K562 (cell line): ENCODE measurements around the gene GPR176. TPM values are rescaled to one million over a fixed set of nuclear protein-coding genes. Genes with fewer than 3 reads are reported as not detected.

Experiments used
- ATAC-seq: fragments of 200-7000 bp; cut with Tn5 transposase; 3 replicates; pipeline ENCODE4 v1.9.1; 2020; ENCODE audit warnings: moderate library complexity
- BruUV-seq: library from RNA; stranded (reverse); fragments of 400-500 nt; replicated peaks from 2 replicates; lab custom pipeline; 2021; lab: Mats Ljungman, UMichigan
- CTCF ChIA-PET: fragments of 300-600 bp; formaldehyde crosslinking; extraction: SDS; loops from one replicate; lab custom pipeline; 2021; ENCODE audit warnings: low intra/inter-chr PET ratio; lab: Yijun Ruan, JAX
- POLR2A ChIA-PET: fragments of 300-600, 350-650 bp; sonication (Branson Sonifier 250); formaldehyde crosslinking; extraction: SDS; loops from one replicate; lab custom pipeline; 2021; ENCODE audit warnings: antibody characterized with exemption, inconsistent platforms; lab: Yijun Ruan, JAX
- DNase-seq, 4 experiments: peaks; one replicate each; pipeline versions ENCODE4 v3.0.0 to v3.0.0-alpha.2; 2011 to 2018; ENCODE audit warnings: low spot score in 3 of 4, mixed read lengths in 3 of 4; ENCODE audit errors: extremely low read depth in 1 of 4
- FAIRE-seq: peaks from 2 replicates; lab custom pipeline; 2011; peaks lifted over from hg19 to GRCh38; lab: Jason Lieb, UNC
- H2AFZ ChIP-seq: 2 replicates; pipeline ENCODE4 v1.6.0; 2011; ENCODE audit warnings: low read depth, low read length, control low read depth, inconsistent platforms
- H3K27ac ChIP-seq: fragments of 200-600 bp; 3 replicates; pipeline ENCODE4 v1.8.0; 2011; ENCODE audit warnings: low read depth, mild to moderate bottlenecking, control low read depth, inconsistent platforms, low read length, moderate library complexity, mixed read lengths; ENCODE audit errors: extremely low read depth
- H3K27me3 ChIP-seq, 2 experiments: fragments of 300-600 bp in 1 of 2; 2 replicates in 1 of 2; 3 replicates in 1 of 2; pipeline versions ENCODE4 v1.6.0 to v1.8.0; 2011; ENCODE audit warnings: inconsistent platforms in 2 of 2, low read length in 2 of 2, mild to moderate bottlenecking in 1 of 2, mixed read lengths in 1 of 2, moderate library complexity in 1 of 2; ENCODE audit not compliant: control insufficient read depth in 2 of 2, insufficient read depth in 2 of 2
- H3K36me3 ChIP-seq: fragments of 300-600 bp; 3 replicates; pipeline ENCODE4 v1.8.0; 2011; ENCODE audit warnings: mild to moderate bottlenecking, low read length, inconsistent platforms; ENCODE audit not compliant: control insufficient read depth, insufficient read depth
- H3K4me1 ChIP-seq, 2 experiments: fragments of 200-600 bp in 1 of 2; replicated peaks in 1 of 2; 2 replicates in 1 of 2; 3 replicates in 1 of 2; pipeline versions ENCODE4 v1.5.1 to v1.8.0; 2011; ENCODE audit warnings: inconsistent platforms in 2 of 2, low read length in 2 of 2, mild to moderate bottlenecking in 1 of 2, mixed read lengths in 1 of 2, moderate library complexity in 1 of 2; ENCODE audit not compliant: control insufficient read depth in 2 of 2, insufficient read depth in 2 of 2
- H3K4me2 ChIP-seq: 2 replicates; pipeline ENCODE4 v1.6.1; 2011; ENCODE audit warnings: low read length, control low read depth, inconsistent platforms, mixed read lengths; ENCODE audit not compliant: insufficient read depth
- H3K4me3 ChIP-seq: fragments of 200-600 bp; sonication (generic), shearing (Covaris generic); 2 replicates; pipeline ENCODE4 v1.5.1; 2016; ENCODE audit warnings: control low read depth, inconsistent platforms
- H3K79me2 ChIP-seq: fragments of 200-600 bp; 3 replicates; pipeline ENCODE4 v1.8.0; 2011; ENCODE audit warnings: low read length, inconsistent platforms; ENCODE audit not compliant: control insufficient read depth, insufficient read depth
- H3K9ac ChIP-seq, 2 experiments: 2 replicates each; pipeline versions ENCODE4 v1.6.0 to v1.6.1; 2011; ENCODE audit warnings: low read depth in 2 of 2, low read length in 2 of 2, control low read depth in 1 of 2, inconsistent platforms in 1 of 2, mild to moderate bottlenecking in 1 of 2, mixed read lengths in 1 of 2; ENCODE audit not compliant: insufficient read depth in 1 of 2
- H3K9me1 ChIP-seq: one replicate; pipeline ENCODE4 v1.6.0; 2011; ENCODE audit warnings: inconsistent platforms, mild to moderate bottlenecking, low read length, moderate library complexity; ENCODE audit not compliant: control insufficient read depth, insufficient read depth
- H3K9me3 ChIP-seq: replicated peaks from 2 replicates; pipeline ENCODE4 v1.5.1; 2011; ENCODE audit warnings: low read depth, low read length, inconsistent platforms; ENCODE audit not compliant: control insufficient read depth, insufficient read depth
- H4K20me1 ChIP-seq: replicated peaks from 2 replicates; pipeline ENCODE4 v1.6.1; 2011; ENCODE audit warnings: low read length, inconsistent platforms, mixed read lengths; ENCODE audit not compliant: control insufficient read depth, insufficient read depth
- ARID1B ChIP-seq: fragments of 450-650 bp; IDR thresholded peaks from 2 replicates; pipeline ENCODE4 v1.6.1; 2016; ENCODE audit warnings: antibody characterized with exemption, mild to moderate bottlenecking, inconsistent platforms
- BMI1 ChIP-seq: fragments of 150-350 bp; IDR thresholded peaks from 2 replicates; pipeline ENCODE4 v1.6.1; 2014; ENCODE audit warnings: low read length
- CAMTA2 ChIP-seq: fragments of 250-450 bp; sonication (Bioruptor Pico); conservative IDR thresholded peaks from 2 replicates; pipeline ENCODE4 v1.5.1; 2022
- ELK3 ChIP-seq: fragments of 450-650 bp; formaldehyde crosslinking; IDR thresholded peaks from 2 replicates; pipeline ENCODE4 v1.4.0; 2020; ENCODE audit warnings: mild to moderate bottlenecking
- GATAD2B ChIP-seq: fragments of 450-650 bp; IDR thresholded peaks from 2 replicates; pipeline ENCODE4 v1.6.1; 2017; ENCODE audit warnings: mild to moderate bottlenecking, borderline replicate concordance
- MTA2 ChIP-seq: fragments of 450-650 bp; IDR thresholded peaks from 2 replicates; pipeline ENCODE4 v1.6.1; 2016; ENCODE audit warnings: low read depth
- NR1H2 ChIP-seq: sonication (generic); formaldehyde crosslinking; IDR thresholded peaks from 2 replicates; pipeline ENCODE4 v1.4.0; 2020; ENCODE audit warnings: mild to moderate bottlenecking, missing genetic modification reagents
- NR2F6 ChIP-seq: fragments of 450-650 bp; formaldehyde crosslinking; IDR thresholded peaks from 2 replicates; pipeline ENCODE4 v1.4.0; 2020; ENCODE audit warnings: mild to moderate bottlenecking
- POU5F1 ChIP-seq: fragments of 150-350 bp; IDR thresholded peaks from 2 replicates; pipeline ENCODE4 v1.6.1; 2014; ENCODE audit warnings: borderline replicate concordance, low read length, low read depth, mild to moderate bottlenecking; ENCODE audit not compliant: partially characterized antibody
- SMARCE1 ChIP-seq: fragments of 450-650 bp; IDR thresholded peaks from 2 replicates; pipeline ENCODE4 v1.7.1; 2016; ENCODE audit warnings: mild to moderate bottlenecking
- THRB ChIP-seq: fragments of 450-650 bp; formaldehyde crosslinking; conservative IDR thresholded peaks from 2 replicates; pipeline ENCODE4 v1.4.0; 2022; ENCODE audit warnings: mild to moderate bottlenecking, missing genetic modification characterization
- TSC22D4 ChIP-seq: fragments of 450-650 bp; IDR thresholded peaks from 2 replicates; pipeline ENCODE4 v1.6.1; 2016; ENCODE audit warnings: missing genetic modification characterization, missing biosample characterization, control low read depth
- YY1 ChIP-seq, 3 experiments: IDR thresholded peaks; 2 replicates each; pipeline ENCODE4 v1.6.1; 2011; ENCODE audit warnings: low read length in 2 of 3, mild to moderate bottlenecking in 2 of 3, moderate library complexity in 2 of 3, borderline replicate concordance in 1 of 3, control low read depth in 1 of 3, low read depth in 1 of 3; ENCODE audit not compliant: insufficient read depth in 3 of 3, insufficient replicate concordance in 2 of 3, control insufficient read depth in 1 of 3, insufficient read length in 1 of 3; ENCODE audit errors: extremely low read depth in 1 of 3
- ZNF512 ChIP-seq: IDR thresholded peaks from 2 replicates; pipeline ENCODE4 v1.6.1; 2016; ENCODE audit warnings: missing genetic modification characterization, missing compliant biosample characterization
- ZNF639 ChIP-seq, 2 experiments: fragments of 200-800 bp in 1 of 2; sonication (Bioruptor generic) in 1 of 2; sonication (generic) in 1 of 2; formaldehyde crosslinking in 1 of 2; IDR thresholded peaks in 1 of 2; conservative IDR thresholded peaks in 1 of 2; 2 replicates each; pipeline versions ENCODE4 v1.5.0 to v1.6.1; 2016 to 2020; ENCODE audit warnings: missing compliant biosample characterization in 1 of 2, missing genetic modification characterization in 1 of 2, missing genetic modification reagents in 1 of 2
- ZNF668 ChIP-seq: fragments of 250-450 bp; sonication (Bioruptor Pico); IDR thresholded peaks from 2 replicates; pipeline ENCODE4 v1.8.0; 2022; ENCODE audit warnings: mild to moderate bottlenecking, inconsistent platforms
- in situ Hi-C: fragments of 300-500 bp; cut with MboI; formaldehyde crosslinking; loops from 4 replicates; pipeline ENCODE4 v1.15.0; 2018; ENCODE audit warnings: inconsistent platforms, mixed read lengths
- intact Hi-C: fragments of 100-400 bp; cut with micrococcal nuclease; formaldehyde crosslinking; loops from 2 replicates; pipeline ENCODE4 v1.14.2; 2022
- polyA plus RNA-seq, 8 experiments: library from polyadenylated mRNA; depleted of rRNA in 4 of 8; stranded (reverse) in 5 of 8; unstranded in 3 of 8; fragments of >200 nt; fragmentation: Nextera tagmentation in 2 of 8; fragmentation: Illumina TruSeq in 1 of 8; extraction: Ambion mirVana in 2 of 8; extraction: Trizol in 1 of 8; gene quantifications; 2 replicates each; pipeline versions ENCODE4 v1.2.1 to v1.2.3, GENCODE V29; 2011 to 2014; ENCODE audit warnings: inconsistent platforms in 1 of 8, missing spikeins in 1 of 8
- total RNA-seq, 7 experiments: library from RNA; depleted of rRNA in 6 of 7; stranded (reverse); fragments of >200 nt in 6 of 7; fragmentation: Illumina TruSeq in 2 of 7; extraction: Trizol in 2 of 7; gene quantifications; 2 replicates each; pipeline versions ENCODE4 v1.2.1 to v1.2.3, GENCODE V29; 2011 to 2021; ENCODE audit warnings: low replicate concordance in 1 of 7

The GPR176 gene
- total and polyA plus RNA-seq, 9 of the 15 experiments (the other 6 are each of a cell fraction or from before 2014, with no cell fraction given): 0.03 to 1.2 (median 0.76) TPM

GRCh38 chr15:39855400-39855799 lies 64.7 kb downstream of the GPR176 start (continued):
- no peak for TF ChIP-seq ZNF668 (CRISPR knock-in tag)
- no peak for TF ChIP-seq CAMTA2 (CRISPR knock-in tag)
- TF ChIP-seq THRB (CRISPR knock-in tag): no peak
- TF ChIP-seq GATAD2B: no peak
- TF ChIP-seq ARID1B: no peak

- Histone ChIP-seq H3K27ac (no peak overlapping the region), H3K9me3 (no peaks in the 10 kb centered on the region), H3K79me2 (no peaks in the 10 kb centered on the region), H3K4me3 (no peak overlapping the region), H3K9me1 (no peaks in the 10 kb centered on the region), H4K20me1 (no peaks in the 10 kb centered on the region), H2AFZ (no peak overlapping the region), H3K9ac (no peak overlapping the region), H3K36me3 (no peaks in the 10 kb centered on the region), H3K4me1 (no peaks in the 10 kb centered on the region), H3K4me2 (no peak overlapping the region), H3K27me3 (peaks cover 5 to 11% of the 10 kb centered on the region in 2 experiments; a peak in 3 of 5 replicates)
- POLR2A ChIA-PET: no interaction called here
- no peak for TF ChIP-seq NR2F6 (CRISPR knock-in tag)
- no peak for TF ChIP-seq ELK3 (CRISPR knock-in tag)
- TF ChIP-seq TSC22D4 (tag): no peak
- no peak for TF ChIP-seq ZNF639 (CRISPR knock-in tag; conservative IDR thresholded peaks at IDR 0.05 in 1 of 2, IDR thresholded peaks at IDR 0.05 in 1 of 2)
- no peak for TF ChIP-seq SMARCE1
- TF ChIP-seq YY1 (IDR thresholded peaks at IDR 0.05; ENCODE audit: borderline replicate concordance in 1 of 3, control insufficient read depth in 1 of 3, extremely low read depth in 1 of 3, insufficient read depth in 3 of 3, insufficient read length in 1 of 3, insufficient replicate concordance in 2 of 3, low read depth in 1 of 3, low read length in 2 of 3): no peak
- no peak for TF ChIP-seq ZNF512 (tag)
- no peak for TF ChIP-seq POU5F1
- TF ChIP-seq MTA2: no peak
- no peak for TF ChIP-seq BMI1
- TF ChIP-seq NR1H2 (CRISPR knock-in tag): no peak
- FAIRE-seq (no peak), DNase-seq (no peak), ATAC-seq (no peak)
- intact Hi-C loops: no loop called here
- no TSS peak for BruUV-seq
- in situ Hi-C loops: no loop called here
- CTCF ChIA-PET: no interaction called here
These were observed 65.9 kb downstream of the GPR176 start for GRCh38 chr15:39854161-39854560.
